HepG2 (cell line): ENCODE data around the gene NPAS2. TPM values are rescaled to one million over a fixed set of nuclear protein-coding genes. Genes with fewer than 3 reads are reported as not detected.

ENCODE experiments used
- HINFP ChIP-seq: sonication (generic); formaldehyde crosslinking; IDR thresholded peaks from 2 replicates; pipeline ENCODE4 v1.4.0; 2020; ENCODE audit warnings: low read depth, mild to moderate bottlenecking, missing genetic modification reagents
- MTF2 ChIP-seq: sonication (generic); formaldehyde crosslinking; IDR thresholded peaks from 2 replicates; pipeline ENCODE4 v1.5.0; 2020; ENCODE audit warnings: missing genetic modification reagents, borderline replicate concordance
- NAIF1 ChIP-seq: sonication (generic); formaldehyde crosslinking; IDR thresholded peaks from 2 replicates; pipeline ENCODE4 v1.5.0; 2020; ENCODE audit warnings: mild to moderate bottlenecking, missing genetic modification reagents, borderline replicate concordance
- NCOR1 ChIP-seq: fragments of 200-600 bp; sonication (generic); IDR thresholded peaks from 2 replicates; pipeline ENCODE4 v1.7.0; 2017; ENCODE audit warnings: antibody characterized with exemption, low read length, borderline replicate concordance
- PBX3 ChIP-seq: sonication (generic); formaldehyde crosslinking; IDR thresholded peaks from 2 replicates; pipeline ENCODE4 v1.8.1; 2023; ENCODE audit warnings: missing genetic modification reagents, inconsistent platforms, borderline replicate concordance
- PRDM4 ChIP-seq: sonication (generic); formaldehyde crosslinking; IDR thresholded peaks from 2 replicates; pipeline ENCODE4 v1.9.0; 2021; ENCODE audit warnings: missing genetic modification reagents, borderline replicate concordance
- PRPF4 ChIP-seq: fragments of 200-400 bp; formaldehyde crosslinking; IDR thresholded peaks from 2 replicates; pipeline ENCODE4 v1.6.1; 2016; ENCODE audit warnings: low read length, low read depth; ENCODE audit not compliant: poor library complexity, severe bottlenecking
- RBM22 ChIP-seq: fragments of 200-400 bp; formaldehyde crosslinking; optimal IDR thresholded peaks from 2 replicates; pipeline ENCODE3; 2017; ENCODE audit warnings: mild to moderate bottlenecking, low read length, moderate library complexity
- SMAD9 ChIP-seq: sonication (generic); formaldehyde crosslinking; IDR thresholded peaks from 2 replicates; pipeline ENCODE4 v1.5.1; 2020; ENCODE audit warnings: mild to moderate bottlenecking, missing genetic modification reagents
- SP140L ChIP-seq: sonication (generic); formaldehyde crosslinking; IDR thresholded peaks from 2 replicates; pipeline ENCODE4 v1.4.0; 2020; ENCODE audit warnings: missing genetic modification reagents, borderline replicate concordance
- TIGD3 ChIP-seq: sonication (generic); formaldehyde crosslinking; IDR thresholded peaks from 2 replicates; pipeline ENCODE4 v1.5.1; 2020; ENCODE audit warnings: mild to moderate bottlenecking, missing genetic modification reagents, borderline replicate concordance
- ZBTB3 ChIP-seq: sonication (generic); formaldehyde crosslinking; IDR thresholded peaks from 2 replicates; pipeline ENCODE4 v1.4.0; 2020; ENCODE audit warnings: low read depth, mild to moderate bottlenecking, moderate library complexity, missing genetic modification reagents, borderline replicate concordance
- ZFP82 ChIP-seq: sonication (generic); formaldehyde crosslinking; IDR thresholded peaks from 2 replicates; pipeline ENCODE4 v1.5.1; 2020; ENCODE audit warnings: mild to moderate bottlenecking, missing genetic modification reagents, borderline replicate concordance
- ZIK1 ChIP-seq: sonication (generic); formaldehyde crosslinking; IDR thresholded peaks from 2 replicates; pipeline ENCODE4 v1.5.0; 2020; ENCODE audit warnings: mild to moderate bottlenecking, low read depth, missing genetic modification reagents, borderline replicate concordance
- ZKSCAN5 ChIP-seq: sonication (generic); formaldehyde crosslinking; IDR thresholded peaks from 2 replicates; pipeline ENCODE4 v1.5.1; 2020; ENCODE audit warnings: mild to moderate bottlenecking, missing genetic modification reagents
- ZMYM4 ChIP-seq: sonication (generic); formaldehyde crosslinking; IDR thresholded peaks from 2 replicates; pipeline ENCODE4 v1.8.1; 2023; ENCODE audit warnings: mild to moderate bottlenecking, missing genetic modification reagents
- ZNF660 ChIP-seq: sonication (generic); formaldehyde crosslinking; IDR thresholded peaks from 2 replicates; pipeline ENCODE4 v1.5.1; 2020; ENCODE audit warnings: mild to moderate bottlenecking, low read depth, missing genetic modification reagents, borderline replicate concordance
- ZNF713 ChIP-seq: sonication (generic); formaldehyde crosslinking; IDR thresholded peaks from 2 replicates; pipeline ENCODE4 v1.4.0; 2020; ENCODE audit warnings: mild to moderate bottlenecking, missing genetic modification reagents
- ZNF792 ChIP-seq: IDR thresholded peaks from 2 replicates; pipeline ENCODE4 v1.6.1; 2016
- ZSCAN12 ChIP-seq: sonication (generic); formaldehyde crosslinking; IDR thresholded peaks from 2 replicates; pipeline ENCODE4 v1.9.0; 2021; ENCODE audit warnings: mild to moderate bottlenecking, missing genetic modification reagents
- polyA plus RNA-seq, 8 experiments: library from polyadenylated mRNA; depleted of rRNA in 3 of 8; stranded (reverse) in 7 of 8; unstranded in 1 of 8; fragments of >200 nt; fragmentation: Illumina TruSeq in 4 of 8; extraction: Trizol in 4 of 8; gene quantifications; 2 replicates each; pipeline versions ENCODE4 v1.2.1 to v1.2.3, GENCODE V29; 2011 to 2016; ENCODE audit warnings: low read depth in 4 of 8, missing spikeins in 1 of 8, mixed read lengths in 1 of 8; ENCODE audit not compliant: insufficient read depth in 1 of 8
- total RNA-seq, 5 experiments: library from RNA; depleted of rRNA; stranded (reverse); fragments of >200 nt; fragmentation: Illumina TruSeq; extraction: Trizol; gene quantifications; 2 replicates each; pipeline ENCODE4 v1.2.3, GENCODE V29; 2016; ENCODE audit warnings: low read depth in 1 of 5

NPAS2 gene
- total and polyA plus RNA-seq, 2 of the 13 experiments (the other 11 are each of a cell fraction or from before 2014, with no cell fraction given): 14.8 to 37.5 TPM

- TF ChIP-seq ZNF713 (CRISPR knock-in tag) (peak; percentile 94), ZMYM4 (peak; percentile 97), PRDM4 (CRISPR knock-in tag) (no peak; the same call in 1 of the 2 replicates), ZNF660 (CRISPR knock-in tag) (peak; percentile 93; the same call in 1 of the 2 replicates), ZNF792 (CRISPR knock-in tag) (peak; percentile 99), SMAD9 (no peak), PBX3 (CRISPR knock-in tag) (peak; percentile 67; the same call in 1 of the 2 replicates), ZIK1 (CRISPR knock-in tag) (peak; percentile 99), TIGD3 (CRISPR knock-in tag) (peak; percentile 93), MTF2 (CRISPR knock-in tag) (peak; percentile 77; the same call in 1 of the 2 replicates), ZFP82 (CRISPR knock-in tag) (peak; percentile 84), ZBTB3 (CRISPR knock-in tag) (peak; percentile 86; the same call in 1 of the 2 replicates), ZSCAN12 (0 out of 2 replicates have a peak, but pooled peaks have one; percentile 44), SP140L (CRISPR knock-in tag) (peak; percentile 99; the same call in 1 of the 2 replicates), ZKSCAN5 (CRISPR knock-in tag) (peak; percentile 65; the same call in 1 of the 2 replicates), PRPF4 (peak; percentile 71), NCOR1 (no peak), HINFP (CRISPR knock-in tag) (peak; percentile 94), RBM22 (no peak), NAIF1 (peak; percentile 20)
These were observed 182.0 kb downstream of the NPAS2 start, which contains the start of gene RPL31 (continued) for GRCh38 chr2:101001691-101002561.
